ENCODE data around the gene OLFML2B.
"Not testable (repeated sequence)": the region's sequence is repeated elsewhere in the genome, so short reads cannot be mapped to it uniquely, and the experiment has no call there.

The OLFML2B gene

GRCh38 chr1:162023547-162024501 lies at the start of gene OLFML2B:
Gene OLFML2B (minus strand): TSS chr1:162023869. CDS start chr1:162023430, 439 bp downstream.
- DNase-seq (ENCODE audit: low read depth) = peak; percentile 22

GRCh38 chr1:162072740-162073139 lies 49.1 kb upstream of the OLFML2B start:
- no peak for DNase-seq (ENCODE audit: low read depth)

- DNase-seq (ENCODE audit: low read depth) = no peak
Observed at GRCh38 chr1:162070825-162071224, 47.2 kb upstream of the OLFML2B start.

GRCh38 chr1:162070094-162070748 lies 46.6 kb upstream of the OLFML2B start:
- DNase-seq (ENCODE audit: low read depth) = no peak

GRCh38 chr1:162069334-162070093 lies 45.8 kb upstream of the OLFML2B start, which contains the start of gene NOS1AP:
Gene NOS1AP (plus strand): TSS chr1:162069691. CDS start chr1:162070178, 487 bp downstream.
- DNase-seq (ENCODE audit: low read depth) = peak; percentile 67

- DNase-seq (ENCODE audit: low read depth) = no peak
Observed at GRCh38 chr1:162068301-162068700, 44.6 kb upstream of the OLFML2B start.

- no peak for DNase-seq (ENCODE audit: low read depth)
Observed at GRCh38 chr1:162067466-162067865, 43.8 kb upstream of the OLFML2B start.

GRCh38 chr1:162066836-162067235 lies 43.2 kb upstream of the OLFML2B start:
- not testable (repeated sequence) for DNase-seq (ENCODE audit: low read depth)

- DNase-seq (ENCODE audit: low read depth) = no peak
Observed at GRCh38 chr1:162065016-162065415, 41.3 kb upstream of the OLFML2B start.

- DNase-seq (ENCODE audit: low read depth) = no peak
Observed at GRCh38 chr1:162062542-162063015, 38.9 kb upstream of the OLFML2B start.

- DNase-seq (ENCODE audit: low read depth) = no peak
Observed at GRCh38 chr1:162060314-162060713, 36.6 kb upstream of the OLFML2B start.

GRCh38 chr1:162059721-162060120 lies 36.1 kb upstream of the OLFML2B start:
- no peak for DNase-seq (ENCODE audit: low read depth)

GRCh38 chr1:162056579-162056978 lies 32.9 kb upstream of the OLFML2B start:
- DNase-seq (ENCODE audit: low read depth) = no peak

- DNase-seq (ENCODE audit: low read depth) = peak; percentile 25
Observed at GRCh38 chr1:162056043-162056442, 32.4 kb upstream of the OLFML2B start.

- DNase-seq (ENCODE audit: low read depth) = no peak
Observed at GRCh38 chr1:162055062-162055461, 31.4 kb upstream of the OLFML2B start.

GRCh38 chr1:162053949-162054348 lies 30.3 kb upstream of the OLFML2B start:
- not testable (repeated sequence) for DNase-seq (ENCODE audit: low read depth)

GRCh38 chr1:162046921-162047320 lies 23.3 kb upstream of the OLFML2B start:
- DNase-seq (ENCODE audit: low read depth) = no peak

- no peak for DNase-seq (ENCODE audit: low read depth)
Observed at GRCh38 chr1:162042361-162042760, 18.7 kb upstream of the OLFML2B start.

GRCh38 chr1:162040657-162041056 lies 17.0 kb upstream of the OLFML2B start:
- no peak for DNase-seq (ENCODE audit: low read depth)

GRCh38 chr1:162040001-162040400 lies 16.3 kb upstream of the OLFML2B start:
- no peak for DNase-seq (ENCODE audit: low read depth)

- no peak for DNase-seq (ENCODE audit: low read depth)
Observed at GRCh38 chr1:162038624-162039023, 15.0 kb upstream of the OLFML2B start.

- DNase-seq (ENCODE audit: low read depth) = no peak
Observed at GRCh38 chr1:162036163-162036562, 12.5 kb upstream of the OLFML2B start.
